Progenitor cell of endocrine pancreas (in vitro differentiated cells): ENCODE measurements around the gene FNDC3B. TPM values are rescaled to one million over a fixed set of nuclear protein-coding genes. Genes with fewer than 3 reads are reported as not detected.

ENCODE experiments used
- DNase-seq: peaks from one replicate; pipeline ENCODE4 v3.0.0; 2021; ENCODE audit warnings: low spot score; ENCODE audit not compliant: unreplicated experiment
- H3K27ac Mint-ChIP-seq: 2 replicates; pipeline ENCODE4 v1.8.0; 2021; ENCODE audit warnings: mild to moderate bottlenecking, moderate library complexity, mixed read lengths
- H3K27me3 Mint-ChIP-seq: 2 replicates; pipeline ENCODE4 v1.8.0; 2021; ENCODE audit warnings: mixed read lengths
- H3K36me3 Mint-ChIP-seq: 2 replicates; pipeline ENCODE4 v1.8.0; 2022; ENCODE audit warnings: mixed read lengths; ENCODE audit not compliant: insufficient read depth
- H3K4me1 Mint-ChIP-seq: 2 replicates; pipeline ENCODE4 v1.8.0; 2021; ENCODE audit warnings: low read depth, mixed read lengths
- H3K4me3 Mint-ChIP-seq: 2 replicates; pipeline ENCODE4 v1.8.0; 2021; ENCODE audit warnings: low read depth, mild to moderate bottlenecking, moderate library complexity, mixed read lengths
- H3K9me3 Mint-ChIP-seq: 2 replicates; pipeline ENCODE4 v1.8.0; 2021; ENCODE audit warnings: low read depth, mixed read lengths
- total RNA-seq: library from RNA; stranded (reverse); gene quantifications from 2 replicates; pipeline ENCODE4 v1.2.1, GENCODE V29; 2021
- TF ChIP-seq, protein P1 (sequence below): fragments of 200-600 bp; sonication (generic); IDR thresholded peaks from one replicate; pipeline ENCODE4 v1.5.0; 2021; ENCODE audit warnings: antibody characterized with exemption, mild to moderate bottlenecking; ENCODE audit not compliant: unreplicated experiment

Gene FNDC3B
- total RNA-seq, 1 donor from 2014 or later: 158 TPM

DNA sequence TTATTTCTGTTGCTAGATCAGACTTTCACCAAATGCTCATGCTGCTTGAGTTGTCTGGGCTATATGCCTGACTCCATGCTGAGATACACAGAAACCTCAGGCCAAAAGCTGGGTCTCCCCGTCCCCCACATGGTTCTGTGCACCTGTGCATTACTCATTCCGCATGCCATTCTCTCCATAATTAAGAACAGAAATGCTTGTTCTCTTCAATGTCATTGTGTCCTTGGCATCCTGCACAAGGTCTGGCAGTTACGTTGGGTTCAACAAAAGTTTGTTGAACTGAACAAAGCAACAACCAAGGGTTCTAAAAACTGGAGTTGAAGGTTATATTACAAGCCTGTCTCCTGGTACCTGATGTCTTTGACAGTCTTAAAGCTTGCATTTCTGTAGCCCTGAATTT lies 177.5 kb downstream of the FNDC3B start:
- Mint-ChIP-seq H3K36me3 (peaks cover 5% of the 10 kb centered on the region), H3K27me3 (no peaks in the 10 kb centered on the region), H3K4me1 (peaks cover 47% of the 10 kb centered on the region), H3K9me3 (no peaks in the 10 kb centered on the region), H3K4me3 (no peak overlapping the region), H3K27ac (no peak overlapping the region)
- TF ChIP-seq, protein P1, sequence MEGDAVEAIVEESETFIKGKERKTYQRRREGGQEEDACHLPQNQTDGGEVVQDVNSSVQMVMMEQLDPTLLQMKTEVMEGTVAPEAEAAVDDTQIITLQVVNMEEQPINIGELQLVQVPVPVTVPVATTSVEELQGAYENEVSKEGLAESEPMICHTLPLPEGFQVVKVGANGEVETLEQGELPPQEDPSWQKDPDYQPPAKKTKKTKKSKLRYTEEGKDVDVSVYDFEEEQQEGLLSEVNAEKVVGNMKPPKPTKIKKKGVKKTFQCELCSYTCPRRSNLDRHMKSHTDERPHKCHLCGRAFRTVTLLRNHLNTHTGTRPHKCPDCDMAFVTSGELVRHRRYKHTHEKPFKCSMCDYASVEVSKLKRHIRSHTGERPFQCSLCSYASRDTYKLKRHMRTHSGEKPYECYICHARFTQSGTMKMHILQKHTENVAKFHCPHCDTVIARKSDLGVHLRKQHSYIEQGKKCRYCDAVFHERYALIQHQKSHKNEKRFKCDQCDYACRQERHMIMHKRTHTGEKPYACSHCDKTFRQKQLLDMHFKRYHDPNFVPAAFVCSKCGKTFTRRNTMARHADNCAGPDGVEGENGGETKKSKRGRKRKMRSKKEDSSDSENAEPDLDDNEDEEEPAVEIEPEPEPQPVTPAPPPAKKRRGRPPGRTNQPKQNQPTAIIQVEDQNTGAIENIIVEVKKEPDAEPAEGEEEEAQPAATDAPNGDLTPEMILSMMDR: no peak
- DNase-seq: no peak

DNA sequence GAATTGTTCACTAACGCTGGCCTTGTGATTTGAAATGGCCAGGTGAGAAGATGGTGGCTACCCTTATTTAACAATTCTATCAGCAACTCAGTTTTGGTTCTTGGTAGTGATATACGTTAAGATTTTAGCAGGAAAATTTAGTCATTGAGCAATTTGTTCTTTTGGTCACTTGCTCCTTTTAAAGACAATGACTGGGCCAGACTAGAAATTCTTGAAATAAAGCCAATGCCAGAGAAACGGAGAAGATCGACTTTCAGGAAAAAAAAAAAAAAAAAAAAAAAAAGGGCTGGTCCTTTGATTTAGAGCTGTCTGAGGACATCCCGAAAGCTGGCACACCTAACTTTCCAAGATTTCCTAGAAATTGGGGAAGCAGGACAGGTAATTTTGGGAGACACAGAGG lies 178.5 kb downstream of the FNDC3B start:
- Mint-ChIP-seq H3K4me3 (no peak overlapping the region), H3K4me1 (peaks cover 46% of the 10 kb centered on the region), H3K27me3 (no peaks in the 10 kb centered on the region), H3K9me3 (no peaks in the 10 kb centered on the region), H3K36me3 (peaks cover 5% of the 10 kb centered on the region), H3K27ac (peak overlapping the region; percentile 14)
- TF ChIP-seq, protein P1: no peak
- no peak for DNase-seq

DNA sequence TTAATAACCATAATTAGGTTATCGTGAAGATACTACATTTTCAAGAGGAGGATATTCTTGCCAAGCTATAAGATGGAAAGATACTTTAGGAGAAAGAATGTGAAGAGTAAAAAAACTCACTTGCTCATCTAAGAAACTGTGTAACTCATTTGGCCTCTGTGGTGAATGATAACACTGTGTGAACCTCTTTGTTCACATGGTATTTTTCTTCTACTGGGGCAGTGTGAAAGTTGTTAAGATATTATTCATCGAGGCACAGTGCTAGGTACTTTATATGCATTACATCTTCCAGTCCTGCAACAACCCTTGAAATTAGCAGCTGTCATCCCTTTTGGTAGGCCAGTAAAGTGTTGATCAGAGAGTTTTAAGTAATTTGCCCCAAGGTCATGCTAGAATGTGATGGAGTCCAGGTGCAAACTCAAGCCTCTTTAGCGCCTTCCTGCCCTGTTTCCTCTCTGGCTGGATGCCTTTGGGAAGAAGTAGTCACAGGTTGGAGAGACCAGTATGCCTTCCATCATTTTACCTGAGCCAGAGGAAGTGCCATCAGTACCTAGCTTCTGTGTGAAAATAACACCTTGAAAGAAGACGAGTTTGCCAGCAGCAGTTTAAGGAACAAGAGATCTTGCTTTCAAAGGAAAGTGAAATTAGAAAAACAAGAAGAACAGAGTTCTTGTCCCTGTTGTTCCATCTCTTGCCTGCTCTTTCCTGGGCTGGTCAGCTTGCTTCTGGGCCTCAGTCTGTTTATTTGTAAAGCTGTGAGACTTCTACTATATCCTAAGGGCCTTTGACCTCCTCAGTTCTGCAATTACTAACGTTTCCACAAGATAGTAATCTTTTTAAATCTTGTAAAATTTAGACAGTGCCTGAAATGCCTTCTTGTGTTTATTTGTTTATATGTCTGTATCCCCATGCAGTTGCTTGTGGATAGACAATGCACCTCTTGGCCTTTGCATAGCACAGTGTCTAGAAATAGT lies 179.3 kb downstream of the FNDC3B start:
- Mint-ChIP-seq H3K4me3 (no peak overlapping the region), H3K27ac (peak overlapping the region; percentile 76), H3K4me1 (peaks cover 47% of the 10 kb centered on the region), H3K36me3 (peaks cover 3% of the 10 kb centered on the region), H3K9me3 (no peaks in the 10 kb centered on the region), H3K27me3 (no peaks in the 10 kb centered on the region)
- TF ChIP-seq, protein P1: no peak
- no peak for DNase-seq

DNA sequence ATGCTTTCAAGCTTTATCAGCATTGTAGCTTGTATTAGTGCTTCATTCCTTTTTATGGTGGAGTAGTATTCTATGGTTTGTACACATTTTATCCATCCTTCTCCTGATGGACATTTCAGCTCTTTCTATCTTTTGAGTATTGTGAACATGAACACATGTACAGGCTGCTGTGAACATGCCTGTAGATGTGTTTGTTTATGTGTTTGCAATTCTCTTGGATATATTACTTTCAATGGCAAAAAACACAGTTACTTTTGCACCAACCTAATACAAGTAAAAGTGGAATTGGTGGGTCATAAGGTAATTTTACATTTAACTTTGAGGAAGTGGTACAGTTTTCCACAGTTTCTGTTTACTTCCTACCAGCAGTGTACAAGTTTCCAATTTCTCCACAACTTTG lies 180.4 kb downstream of the FNDC3B start:
- TF ChIP-seq, protein P1: no peak
- Mint-ChIP-seq H3K4me1 (peaks cover 43% of the 10 kb centered on the region), H3K27me3 (no peaks in the 10 kb centered on the region), H3K27ac (peak overlapping the region; percentile 54), H3K9me3 (no peaks in the 10 kb centered on the region), H3K36me3 (peaks cover 3% of the 10 kb centered on the region), H3K4me3 (no peak overlapping the region)
- no peak for DNase-seq

DNA sequence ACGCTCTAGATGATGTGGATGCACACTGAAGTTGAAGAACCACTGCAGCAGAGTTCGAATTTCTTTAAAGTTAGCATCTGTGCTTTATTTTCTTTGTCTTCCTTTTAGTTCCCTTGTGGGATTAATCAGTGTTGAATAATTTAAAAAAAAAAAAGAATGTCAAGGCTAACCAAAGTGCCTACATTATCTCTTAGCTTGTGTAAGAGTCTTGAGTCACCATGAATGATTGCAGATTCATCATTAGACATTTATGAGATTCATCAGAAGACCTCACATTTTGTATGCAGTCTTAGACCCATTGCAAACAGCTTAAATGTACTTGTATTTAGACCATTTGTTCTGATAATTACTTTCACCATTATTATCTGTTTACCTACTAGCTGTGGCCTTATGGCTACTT lies 182.2 kb downstream of the FNDC3B start:
- TF ChIP-seq, protein P1: no peak
- Mint-ChIP-seq H3K27me3 (no peaks in the 10 kb centered on the region), H3K4me3 (no peak overlapping the region), H3K27ac (no peak overlapping the region), H3K9me3 (no peaks in the 10 kb centered on the region), H3K36me3 (peaks cover 5% of the 10 kb centered on the region), H3K4me1 (peaks cover 46% of the 10 kb centered on the region)
- DNase-seq: no peak
